Dedifferentiated amniotic fluid mesenchymal stem cell (primary cell): ENCODE results near the gene GRID2.

Source experiments
- DNase-seq: peaks from one replicate; pipeline ENCODE4 v3.0.0-alpha.2; 2016; ENCODE audit errors: extremely low spot score

Gene GRID2

DNA sequence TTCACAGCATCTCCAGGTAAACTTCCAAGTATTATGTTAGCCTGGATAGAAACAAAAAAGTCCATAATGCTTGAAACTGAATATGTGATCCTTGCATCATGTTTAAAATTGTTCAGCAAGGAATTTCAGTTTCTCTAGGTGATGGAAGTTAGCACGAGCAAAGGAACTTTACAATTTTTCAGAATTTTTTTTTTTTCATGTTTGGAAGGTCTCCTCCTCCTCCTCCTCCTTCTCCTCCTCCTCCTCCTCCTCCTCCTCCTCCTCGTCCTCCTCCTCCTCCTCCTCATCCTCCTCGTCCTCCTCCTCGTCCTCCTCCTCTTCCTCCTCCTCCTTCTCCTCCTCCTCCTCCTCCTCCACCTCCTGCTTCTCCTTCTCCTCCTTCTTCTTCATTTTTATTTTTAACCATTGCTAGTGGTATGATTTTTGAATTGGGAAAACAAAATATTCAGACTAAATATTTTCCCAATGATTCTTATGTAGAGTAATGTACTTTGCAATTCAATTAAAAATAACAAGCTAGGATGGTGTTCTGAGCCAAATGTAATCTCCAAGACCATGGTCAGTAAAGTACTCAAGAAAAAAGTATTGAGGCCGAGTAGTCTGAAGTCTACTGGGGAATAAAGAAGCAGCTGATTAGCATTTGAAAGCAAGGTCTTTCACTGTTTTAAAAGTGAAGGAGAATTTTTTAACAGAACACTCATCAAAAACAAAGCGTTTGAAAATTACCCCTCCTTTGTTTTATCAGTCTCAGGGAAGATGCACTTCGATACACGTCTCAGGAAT lies 1103.9 kb downstream of the GRID2 start:
- no peak for DNase-seq

DNA sequence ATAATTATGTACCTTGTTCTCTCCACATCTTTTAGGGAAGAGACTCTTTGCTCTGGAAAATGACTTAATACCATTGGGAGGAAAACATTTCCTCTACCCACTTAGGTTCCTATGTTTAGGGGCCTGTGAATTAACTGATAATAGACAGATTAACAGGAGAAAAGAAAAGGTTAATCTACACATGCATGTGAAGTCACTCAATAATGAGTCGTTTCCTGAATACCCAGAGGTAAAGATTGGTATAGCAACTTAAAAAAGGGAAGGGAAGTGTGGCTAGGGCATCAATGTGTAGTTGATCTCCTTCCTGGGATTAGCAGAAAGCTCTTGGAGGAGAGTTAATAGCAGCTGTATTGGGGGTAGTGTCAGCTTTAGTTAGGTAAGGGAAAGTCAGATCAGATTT lies 1105.3 kb downstream of the GRID2 start:
- no peak for DNase-seq

DNA sequence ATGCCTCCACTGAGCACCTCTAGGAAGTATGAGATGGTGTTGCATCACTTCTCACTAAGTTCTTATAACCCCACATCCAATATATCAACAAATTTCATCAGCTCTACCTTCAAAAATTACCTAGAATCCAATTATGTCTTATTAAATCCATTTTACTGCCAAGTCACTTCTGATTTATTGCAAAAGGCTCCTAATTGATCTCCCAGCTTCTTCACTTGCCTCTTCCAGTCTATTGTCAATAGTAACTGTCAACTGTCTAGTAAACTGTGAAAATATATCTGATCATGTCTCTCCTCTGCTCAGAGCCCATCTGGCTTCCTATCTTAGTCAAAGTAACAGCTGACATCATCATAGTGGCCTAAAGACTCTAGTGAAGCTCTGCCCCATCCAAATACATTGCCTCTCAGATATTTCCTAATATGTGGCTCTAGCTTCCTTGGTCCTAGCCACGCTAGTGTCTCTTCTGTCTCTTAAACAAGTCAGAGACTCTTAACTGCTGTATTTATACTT lies 1110.3 kb downstream of the GRID2 start:
- DNase-seq = no peak

DNA sequence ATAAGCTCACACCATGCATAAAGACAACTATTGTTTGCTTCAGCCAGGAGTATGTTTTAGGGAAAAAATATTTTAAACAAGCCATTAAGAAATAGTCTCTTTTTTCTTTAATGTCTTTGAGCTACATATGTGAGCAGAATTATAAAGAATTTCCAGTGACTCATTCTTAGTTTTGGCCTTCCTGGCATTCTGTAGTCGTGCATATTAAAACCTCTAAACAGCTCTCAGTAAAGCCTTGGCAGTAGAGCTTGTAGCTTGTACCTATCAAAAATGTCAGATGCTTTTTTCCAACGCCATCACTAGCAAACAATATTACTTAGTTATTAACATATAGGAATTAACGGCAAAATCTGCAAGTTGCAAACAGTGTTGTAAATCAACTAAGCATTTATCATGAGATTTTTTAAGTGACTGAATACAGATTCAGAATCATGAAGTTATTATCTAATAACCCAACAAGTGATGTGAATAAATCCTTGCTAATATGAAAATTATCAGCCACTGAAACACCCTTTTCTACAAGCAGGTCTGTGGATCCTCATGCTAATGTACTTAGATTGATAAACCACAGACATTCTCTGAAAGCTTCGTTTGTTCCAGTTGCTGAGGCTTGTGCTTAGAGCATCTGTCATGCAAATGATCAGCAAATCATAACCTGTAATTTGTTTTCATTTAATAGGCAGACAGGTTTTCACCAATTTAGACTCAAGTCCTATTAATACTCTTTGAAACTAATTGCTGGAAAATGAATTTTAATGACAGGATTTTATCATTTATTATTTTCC lies 1112.8 kb downstream of the GRID2 start:
- no peak for DNase-seq

DNA sequence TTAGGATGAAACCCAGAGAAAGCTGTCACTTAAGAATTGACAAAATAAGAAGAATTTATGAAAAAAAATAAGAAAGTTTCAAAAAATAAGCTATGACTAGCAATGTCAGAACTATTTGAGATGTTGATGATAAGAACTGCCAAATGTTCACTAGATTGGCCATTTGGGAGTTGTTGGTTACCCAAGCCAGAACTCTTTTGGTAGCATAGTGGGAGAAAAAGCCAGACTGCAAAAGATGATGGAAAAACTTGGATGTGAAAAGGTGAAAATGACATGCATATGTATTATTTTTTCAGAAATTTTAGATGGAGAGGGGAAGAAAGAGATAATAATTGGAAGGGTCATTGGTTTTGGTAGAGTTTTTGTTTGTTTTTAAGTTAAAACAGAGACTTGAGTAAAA lies 1127.6 kb downstream of the GRID2 start:
- no peak for DNase-seq

DNA sequence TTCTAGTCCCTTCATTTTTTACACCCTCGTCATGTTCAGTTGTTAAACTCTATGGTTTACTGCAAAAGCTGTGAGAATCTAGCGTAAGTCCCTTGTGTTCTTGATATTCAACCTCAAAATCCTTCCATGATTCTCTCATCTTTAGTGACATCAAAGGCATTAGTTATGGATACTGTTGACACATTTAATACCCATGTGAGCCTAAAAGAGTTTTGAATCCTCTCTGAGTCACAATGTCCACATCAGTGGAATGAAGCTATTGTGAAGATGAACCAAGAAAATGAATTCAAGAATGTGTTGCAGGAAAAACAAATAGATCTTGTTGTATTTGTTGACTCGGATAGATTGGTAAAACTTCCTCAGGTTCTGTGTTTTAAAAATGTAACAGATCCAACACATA lies 1130.1 kb downstream of the GRID2 start:
- no peak for DNase-seq

DNA sequence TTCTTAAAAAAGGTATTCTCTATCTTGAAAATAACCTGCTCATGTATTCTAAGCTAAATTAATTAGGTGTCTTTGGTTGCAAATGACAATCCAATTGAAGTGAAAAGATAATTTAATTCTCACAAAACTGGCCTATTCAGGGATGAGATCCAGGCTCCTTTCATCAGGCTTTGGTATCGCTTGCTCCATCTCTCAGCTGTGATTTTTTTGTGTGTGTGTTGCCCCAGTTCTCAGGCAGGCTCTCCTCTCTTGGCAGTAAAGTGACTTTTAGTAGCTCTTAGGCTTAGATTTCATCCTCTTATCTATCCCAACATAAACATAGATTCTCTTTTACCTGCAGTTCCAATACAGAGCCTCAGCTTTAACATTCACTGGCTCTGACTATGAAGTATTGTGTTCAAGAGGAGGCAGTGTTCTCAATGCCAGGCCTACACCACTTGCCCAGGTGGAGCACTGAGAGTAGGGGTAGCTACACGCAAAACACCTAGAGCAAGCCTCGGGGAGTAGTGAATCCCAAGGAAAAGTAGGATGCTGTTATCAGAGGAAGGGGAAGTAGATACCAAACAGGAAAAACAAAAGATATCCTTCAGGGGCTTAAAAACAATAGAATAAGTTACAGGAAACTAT lies 1132.3 kb downstream of the GRID2 start:
- no peak for DNase-seq

DNA sequence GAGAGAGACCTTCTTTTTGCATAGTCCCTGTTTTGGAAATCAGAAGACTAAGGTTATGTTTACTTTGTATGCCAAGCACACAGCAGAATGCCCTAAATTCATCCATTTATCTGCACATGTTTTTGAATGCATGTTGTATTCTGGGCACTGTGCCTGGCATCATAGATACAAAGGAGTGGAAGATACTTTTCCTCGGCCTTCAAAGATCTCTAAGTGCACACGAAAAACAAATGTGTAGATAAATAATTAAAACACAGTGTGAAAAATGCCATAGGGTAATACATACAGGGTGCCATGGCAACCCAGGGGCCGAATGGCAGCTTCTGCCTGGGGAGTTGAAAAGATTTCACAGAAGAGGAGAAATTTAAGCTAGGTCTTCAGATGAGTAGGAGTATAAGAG lies 1134.2 kb downstream of the GRID2 start:
- DNase-seq = no peak

DNA sequence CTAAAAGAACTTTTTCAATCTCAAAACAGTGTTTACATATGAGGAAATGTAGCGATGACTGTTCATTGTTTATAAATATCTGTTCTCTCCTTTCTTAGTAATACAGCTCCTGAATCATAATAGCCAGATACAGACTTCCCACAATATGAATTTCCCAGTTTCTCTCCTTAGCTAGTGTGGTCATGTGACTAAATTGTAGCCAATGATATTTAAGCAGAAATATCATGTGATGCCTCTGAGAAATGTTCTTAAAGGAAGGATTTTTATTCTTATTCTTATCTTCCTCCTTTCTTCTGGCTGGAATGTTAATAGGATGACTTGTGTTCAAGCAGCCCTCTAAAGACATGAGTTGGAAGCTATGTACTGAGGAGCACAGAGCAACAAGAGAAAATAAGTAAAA lies 1141.1 kb downstream of the GRID2 start:
- DNase-seq = no peak

DNA sequence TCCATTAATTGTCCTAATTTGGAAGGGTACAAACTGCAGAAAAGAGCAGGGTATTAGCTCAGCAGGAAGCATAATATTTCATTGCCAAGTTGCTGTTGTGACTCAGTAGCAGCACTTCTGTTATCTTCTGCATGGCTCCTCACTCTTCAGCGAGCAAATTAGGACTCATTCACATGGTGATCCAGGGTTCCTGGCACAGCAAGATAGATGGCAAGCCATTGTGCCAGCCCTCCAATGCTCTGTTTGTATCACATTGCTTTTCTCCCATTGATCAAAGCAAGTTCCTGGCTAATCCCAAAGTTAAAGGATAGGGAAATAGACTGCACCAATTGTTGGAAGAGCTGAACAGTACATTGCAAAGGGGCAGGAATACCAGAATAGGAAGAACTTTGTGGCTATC lies 1142.3 kb downstream of the GRID2 start:
- no peak for DNase-seq

DNA sequence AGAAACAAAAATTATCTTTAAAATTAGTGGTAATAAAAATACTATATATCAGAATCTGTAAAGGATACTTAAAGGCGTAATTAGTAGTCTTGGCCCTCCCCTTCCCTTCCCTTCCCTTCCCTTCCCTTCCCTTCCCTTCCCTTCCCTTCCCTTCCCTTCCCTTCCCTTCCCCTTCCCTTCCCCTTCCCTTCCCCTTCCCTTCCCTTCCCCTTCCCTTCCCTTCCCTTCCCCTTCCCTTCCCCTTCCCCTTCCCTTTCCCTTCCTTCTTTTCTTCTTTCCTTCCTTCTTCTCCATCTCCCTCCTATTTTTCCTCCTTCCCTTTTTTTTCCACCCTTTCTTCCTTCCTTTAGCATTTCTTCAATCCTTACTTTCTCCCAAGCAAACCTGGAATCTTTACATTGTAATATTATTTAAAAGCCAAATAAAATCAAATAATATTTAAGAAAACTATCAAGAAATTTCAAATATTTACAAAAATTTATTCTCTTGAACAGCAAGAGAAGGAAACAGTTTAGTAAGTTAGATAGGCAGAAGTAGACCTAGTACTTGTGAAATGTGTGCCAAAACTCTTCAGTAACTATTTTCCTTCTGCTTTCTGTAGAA lies 1145.0 kb downstream of the GRID2 start:
- no peak for DNase-seq

DNA sequence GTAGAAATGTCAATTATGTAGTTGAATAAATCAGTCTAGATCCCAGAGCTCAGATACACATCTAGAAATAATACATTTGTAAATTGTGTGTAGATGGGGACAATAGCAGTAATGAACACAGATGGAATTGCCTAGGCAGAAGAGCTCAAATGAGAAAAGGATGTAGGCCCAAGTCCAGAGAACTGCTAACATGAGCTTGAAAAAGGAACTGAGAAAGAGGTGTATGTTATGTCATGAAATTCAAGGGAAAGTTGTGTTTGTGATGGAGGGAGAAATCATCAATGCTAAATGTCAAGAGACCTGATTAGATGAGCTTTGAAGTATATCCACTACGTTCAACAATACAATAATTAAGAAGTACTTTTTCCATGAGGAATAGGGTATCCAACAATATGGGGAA lies 1148.2 kb downstream of the GRID2 start:
- no peak for DNase-seq

DNA sequence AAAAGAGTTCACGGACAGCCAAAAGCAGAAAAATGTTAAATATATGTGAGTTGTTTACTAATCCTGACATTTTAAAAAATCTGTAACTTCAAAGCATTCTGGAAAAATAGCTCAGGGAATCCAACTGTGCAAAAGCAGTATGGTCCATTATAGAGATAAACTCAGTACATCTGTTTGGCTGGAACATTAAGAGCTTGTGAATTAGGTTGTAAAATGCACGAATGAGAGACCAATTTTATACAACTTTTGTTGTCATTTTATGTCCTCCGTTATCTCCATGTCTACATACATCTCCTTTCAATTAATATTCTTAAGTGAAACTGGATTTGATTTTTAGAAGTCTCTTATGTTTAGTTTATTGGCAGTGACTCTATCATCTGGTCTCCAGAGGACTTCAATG lies 1157.8 kb downstream of the GRID2 start:
- no peak for DNase-seq

DNA sequence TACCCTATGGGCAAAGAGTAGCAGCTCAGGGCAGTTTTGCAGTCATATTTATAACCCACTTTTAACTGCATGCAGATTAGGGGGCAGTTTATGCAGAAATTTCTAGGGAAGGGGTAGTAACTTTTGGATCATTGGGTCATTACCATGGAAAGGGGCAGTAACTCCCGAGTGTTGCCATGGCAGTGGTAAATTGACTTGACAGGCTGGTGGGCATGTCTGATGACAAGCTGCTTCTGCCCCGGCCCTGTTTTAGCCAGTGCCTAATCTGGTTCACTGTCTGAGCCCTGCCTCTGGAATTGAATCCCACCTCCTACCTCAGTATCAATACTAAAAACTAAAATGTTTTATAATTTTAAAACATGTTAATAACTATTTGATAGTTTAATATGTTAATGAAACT lies 1162.7 kb downstream of the GRID2 start:
- DNase-seq = no peak

DNA sequence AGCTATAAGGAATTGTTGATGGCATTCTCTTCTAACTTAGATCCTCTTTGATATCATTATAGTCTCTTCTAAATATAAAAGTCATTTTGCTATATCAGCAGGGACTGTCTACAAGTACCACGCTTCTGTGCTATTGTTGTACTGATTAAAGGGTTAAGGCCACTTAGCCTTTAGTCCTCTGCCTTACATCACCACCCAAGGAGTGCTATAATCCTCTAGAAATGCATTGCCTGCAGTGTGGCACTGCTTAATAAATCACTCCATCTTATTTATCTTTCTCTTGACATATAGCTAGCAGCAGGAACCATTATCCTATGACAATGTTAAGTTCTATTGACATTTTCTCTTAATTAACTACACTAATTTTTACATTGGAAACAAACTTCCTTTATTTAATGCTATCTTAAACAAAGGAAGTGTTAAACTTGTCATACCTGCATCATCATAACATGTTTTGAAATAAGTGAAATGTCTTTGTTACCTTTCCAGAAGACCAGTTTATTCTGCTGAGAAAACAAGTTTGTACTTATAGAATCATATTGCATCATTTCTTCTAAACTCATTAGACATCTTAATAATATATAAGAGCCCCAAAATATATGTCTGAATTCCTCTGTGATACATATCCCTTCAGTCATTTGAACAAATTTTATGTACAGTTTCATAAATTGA lies 1163.9 kb downstream of the GRID2 start:
- DNase-seq = no peak

DNA sequence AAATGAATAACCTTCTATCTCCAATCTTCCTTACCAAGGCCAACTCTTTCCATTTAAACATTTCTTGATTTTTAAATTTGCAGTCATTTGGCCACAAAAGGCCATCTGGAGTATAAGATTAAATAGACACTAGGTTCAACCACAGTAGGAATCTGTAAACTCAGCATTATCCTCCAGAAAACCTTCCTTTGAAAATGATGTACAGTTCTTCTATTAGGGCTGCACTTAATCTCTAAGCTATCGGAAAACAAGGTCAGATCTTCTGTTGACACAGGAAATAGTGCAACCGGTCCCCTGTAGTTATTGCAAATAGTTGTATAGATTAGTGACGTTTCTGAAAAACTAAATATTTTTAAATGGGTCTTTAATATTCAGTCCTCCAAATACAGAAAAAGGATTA lies 1165.8 kb downstream of the GRID2 start:
- no peak for DNase-seq

DNA sequence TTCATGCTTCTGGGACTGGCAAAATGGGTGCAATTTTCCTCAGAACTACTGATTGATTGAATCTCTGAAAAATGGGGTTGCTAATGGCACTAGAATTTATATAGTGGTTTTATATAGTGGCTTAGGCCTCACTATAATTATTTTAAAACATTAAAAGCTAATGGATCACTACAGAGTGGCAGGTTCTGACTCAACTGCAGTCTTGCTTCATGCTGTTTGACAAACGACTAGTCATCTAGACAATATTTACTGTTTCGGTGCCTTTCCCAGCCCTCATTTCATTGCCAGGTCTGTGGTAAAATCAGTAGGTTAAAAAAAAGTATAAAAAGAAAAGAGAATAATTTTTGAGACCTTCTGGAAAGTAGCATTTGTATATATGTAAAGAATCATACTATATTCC lies 1172.0 kb downstream of the GRID2 start:
- no peak for DNase-seq

DNA sequence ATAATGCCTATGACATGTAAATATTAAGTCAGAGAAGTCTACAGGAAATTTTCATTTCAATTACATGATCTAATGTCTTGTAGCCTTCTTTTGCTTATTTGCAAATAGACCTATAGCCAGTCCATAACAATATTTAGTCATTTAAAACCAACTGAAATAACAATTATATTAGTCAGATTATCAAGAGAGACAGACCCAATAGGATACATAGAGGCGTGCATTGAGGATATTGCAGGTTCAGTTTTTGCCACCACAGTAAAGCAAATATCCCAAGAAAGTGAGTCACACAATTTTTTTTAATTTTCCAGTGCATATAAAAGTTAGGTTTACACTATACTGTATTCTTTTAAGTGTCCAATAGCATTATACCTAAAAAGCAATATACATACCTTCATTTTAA lies 1175.0 kb downstream of the GRID2 start:
- no peak for DNase-seq

DNA sequence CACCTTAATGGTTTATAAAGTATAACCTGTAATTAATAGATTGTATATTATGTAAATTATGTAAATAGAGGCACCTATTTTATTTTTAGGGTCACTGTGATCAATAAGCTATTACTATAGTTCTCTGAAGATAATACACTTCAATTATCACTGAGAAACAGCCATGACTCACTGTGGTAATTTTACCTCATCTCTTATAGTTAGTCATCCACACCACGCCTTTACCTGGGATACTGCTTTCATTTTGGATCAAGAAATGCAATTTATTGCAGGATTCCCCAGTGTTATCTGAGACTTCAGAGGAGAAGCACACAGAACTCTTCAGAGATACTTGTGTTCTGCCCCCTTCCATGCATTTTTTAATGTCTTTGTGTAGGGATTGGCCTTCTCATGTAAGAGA lies 1176.7 kb downstream of the GRID2 start:
- DNase-seq = no peak

DNA sequence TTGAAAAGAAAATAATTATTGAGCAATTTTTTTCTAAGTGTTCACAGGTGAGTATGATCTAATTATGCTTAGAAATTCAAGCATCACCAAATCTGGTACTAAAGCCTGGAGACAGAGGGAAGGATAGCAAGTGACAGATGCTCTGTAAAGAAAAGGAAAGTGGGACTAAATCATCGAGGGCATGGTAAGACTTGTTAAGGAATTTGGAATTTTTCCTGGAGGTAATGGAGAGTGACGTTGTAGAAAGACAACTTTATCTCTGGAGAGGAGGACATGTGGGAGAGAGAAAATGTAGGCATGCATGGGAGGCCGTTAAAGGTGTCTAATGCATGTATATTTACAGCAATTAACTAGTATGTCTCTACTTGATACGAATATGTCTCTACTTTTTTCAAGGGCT lies 1191.6 kb downstream of the GRID2 start:
- no peak for DNase-seq

DNA sequence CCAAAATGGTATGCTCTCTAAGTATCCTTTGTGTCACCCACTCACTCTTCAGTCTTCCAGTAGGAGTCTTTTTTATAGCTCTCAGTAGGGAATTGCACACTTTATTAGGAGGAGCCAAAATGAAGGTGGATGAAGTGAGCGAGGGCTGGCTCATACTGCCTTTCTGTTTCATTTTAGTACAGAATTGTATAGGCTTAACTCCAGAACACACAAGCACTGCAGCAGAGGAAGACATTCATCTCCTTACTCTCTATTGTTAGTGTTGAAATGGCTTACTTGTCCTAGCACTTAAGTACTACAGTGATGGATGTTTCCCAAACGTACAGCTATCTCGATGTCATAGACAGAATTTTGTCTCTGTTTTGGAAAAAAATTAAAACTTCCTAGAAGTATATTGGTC lies 1197.5 kb downstream of the GRID2 start:
- no peak for DNase-seq

DNA sequence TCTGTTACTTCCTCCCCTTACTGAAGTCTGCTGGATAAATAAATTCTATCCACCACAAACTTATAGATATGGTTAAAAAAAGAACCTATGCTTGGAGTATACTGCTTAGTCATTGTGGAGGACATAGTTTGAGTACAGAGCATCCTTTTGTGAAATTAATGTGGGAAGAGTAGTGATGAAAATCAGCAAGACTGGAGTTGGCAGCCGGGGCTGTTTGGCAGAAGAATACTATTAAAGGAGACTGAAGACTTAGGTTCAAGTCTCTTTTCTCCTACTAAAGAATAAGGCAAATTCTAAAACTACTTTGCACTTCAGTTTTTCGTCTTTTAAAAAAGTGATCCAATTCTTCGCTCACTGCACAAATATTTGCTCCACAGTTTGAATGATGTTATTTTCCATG lies 1198.2 kb downstream of the GRID2 start:
- DNase-seq = no peak
